KBM-7 (cell line): ENCODE measurements around the gene CASP7.

Experiments used
- DNase-seq: peaks from one replicate; pipeline ENCODE4 v3.0.0-alpha.2; 2015
- in situ Hi-C: fragments of 300-500 bp; cut with MboI; formaldehyde crosslinking; loops from 2 replicates; pipeline ENCODE4 v1.14.3; 2020; ENCODE audit warnings: low sequenced_read_pairs, low pct_unique_long_range_greater_than_20kb, mixed read lengths

The CASP7 gene

GRCh38 chr10:113663908-113664307 lies 15.8 kb upstream of the CASP7 start, which contains the start of gene NRAP:
TSS of gene NRAP (minus strand) at chr10:113664041. CDS start at chr10:113663882, 159 bp downstream.
- DNase-seq = no peak
- in situ Hi-C loops = no loop called here

DNA sequence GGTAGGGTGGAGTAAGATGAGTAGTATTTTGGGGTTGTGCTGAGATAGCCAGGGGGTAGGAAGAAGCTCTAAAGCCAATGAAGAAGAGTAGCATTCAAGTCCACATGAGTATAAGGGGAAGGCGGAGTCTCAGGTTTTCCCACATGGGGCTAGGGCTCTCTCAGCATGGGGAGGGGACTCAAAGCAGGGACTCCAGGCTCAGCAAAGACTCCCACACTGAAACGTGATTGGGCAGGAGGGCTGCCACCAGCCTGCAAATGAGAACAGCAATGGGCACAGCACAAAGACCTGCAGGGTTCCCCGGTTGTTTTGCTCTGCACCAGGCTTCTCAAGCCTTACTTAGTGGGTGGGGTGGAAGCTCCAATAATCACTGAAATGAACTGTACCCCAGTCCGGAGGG lies 14.4 kb upstream of the CASP7 start:
- in situ Hi-C loops = no loop called here
- no peak for DNase-seq

DNA sequence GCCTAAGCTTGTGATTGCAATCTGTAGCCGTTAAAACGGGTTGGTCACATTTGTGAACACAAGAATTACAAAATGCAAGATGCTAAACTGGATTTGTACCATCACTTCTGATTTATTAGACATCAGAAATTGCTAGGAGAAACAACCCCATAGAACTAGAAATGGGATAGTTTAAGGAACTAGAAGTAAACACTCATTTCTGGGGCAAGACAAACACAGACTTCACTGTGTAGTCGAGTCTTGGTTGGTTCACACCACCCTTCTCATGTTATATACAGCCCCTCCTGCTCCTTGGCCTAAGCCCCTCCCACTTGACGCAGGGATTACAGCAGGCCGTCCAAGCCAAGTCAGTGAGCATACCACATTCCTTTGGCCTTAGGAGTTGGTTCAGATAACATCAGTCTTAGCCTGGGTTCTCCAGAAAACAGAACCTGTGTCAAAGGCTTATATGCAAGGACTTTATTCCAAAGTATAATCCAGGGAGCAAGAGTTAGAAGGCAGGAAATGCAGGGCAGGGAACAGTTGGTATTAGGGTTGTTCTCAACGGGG lies 13.8 kb upstream of the CASP7 start:
- DNase-seq = no peak
- in situ Hi-C loops = no loop called here

DNA sequence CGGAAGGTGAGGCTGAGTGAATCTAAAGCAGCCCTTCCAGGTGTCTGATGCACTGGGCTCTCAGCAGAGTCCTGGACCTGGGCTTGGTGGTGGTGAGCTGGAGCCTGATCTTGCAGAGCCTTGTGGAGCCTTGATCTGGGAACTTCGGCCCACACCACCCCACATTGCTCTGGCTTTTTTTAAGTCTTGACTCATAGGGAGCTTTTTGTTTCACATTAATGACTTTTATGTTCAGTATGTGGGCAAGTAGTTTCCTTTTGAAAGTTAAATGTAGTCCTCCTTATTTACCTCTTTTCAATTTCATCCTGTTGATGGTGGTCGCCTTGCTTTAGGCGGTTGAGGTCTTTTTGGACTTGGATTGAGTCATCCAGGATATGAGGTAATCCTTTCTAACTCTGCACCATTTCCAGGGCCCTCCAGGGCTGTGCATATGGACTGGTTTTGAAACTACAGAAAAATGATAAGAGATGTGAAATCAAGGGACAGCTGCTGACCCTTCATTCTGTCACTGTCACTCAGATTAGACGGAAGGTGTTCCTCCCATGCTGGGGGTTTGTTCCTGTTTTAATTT lies 12.9 kb upstream of the CASP7 start:
- in situ Hi-C loops = no loop called here
- DNase-seq = no peak

- DNase-seq = peak; percentile 75
- in situ Hi-C loops = no loop called here
Measured at GRCh38 chr10:113680190-113681111, 739 bp downstream of the CASP7 start.

DNA sequence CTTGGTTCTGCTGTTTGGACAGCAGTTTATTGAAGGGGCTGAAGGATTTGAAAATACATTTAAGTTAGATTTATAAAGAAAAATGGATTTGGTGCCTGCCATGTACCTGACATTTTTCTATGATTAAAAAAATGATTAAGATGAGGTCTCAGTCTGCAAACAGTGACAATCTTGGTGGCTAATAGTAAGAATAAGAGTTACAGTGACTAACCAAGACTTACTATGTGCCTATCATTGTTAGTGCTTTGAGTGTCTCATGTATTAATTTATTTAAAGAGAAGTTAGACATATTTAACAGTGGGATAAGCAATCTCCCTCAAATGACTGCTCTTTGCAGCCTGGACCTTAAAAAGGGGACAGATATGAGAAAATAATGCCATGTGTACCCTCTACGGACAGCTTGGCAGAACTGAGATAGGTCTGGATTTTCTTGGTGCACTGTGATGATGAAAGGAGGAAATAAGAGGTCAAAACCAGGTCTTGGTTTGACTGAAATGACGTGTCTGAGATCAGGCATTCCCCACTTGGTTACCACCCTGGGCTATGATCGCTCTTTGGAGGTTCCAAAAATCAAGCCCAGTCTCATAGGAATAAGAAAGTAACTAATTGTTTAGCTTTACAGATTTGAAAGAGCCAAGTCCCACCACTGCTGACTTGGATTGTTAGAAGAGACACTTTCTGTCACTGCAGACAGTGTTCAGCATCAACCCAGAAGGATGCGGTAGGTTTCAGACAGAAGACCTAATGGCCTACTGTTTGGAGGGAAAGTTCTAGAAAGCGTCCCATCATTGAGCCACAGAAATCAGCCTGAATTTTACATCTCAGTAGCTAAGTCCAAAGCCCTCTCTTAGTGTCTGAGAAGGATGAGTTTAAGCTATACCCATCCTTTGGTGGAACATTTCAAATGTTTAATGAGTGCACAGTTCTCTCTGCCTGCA lies 2.1 kb downstream of the CASP7 start:
- no peak for DNase-seq
- in situ Hi-C loops = no loop called here

- in situ Hi-C loops = no loop called here
- no peak for DNase-seq
Measured at GRCh38 chr10:113683300-113683699, 3.6 kb downstream of the CASP7 start.

GRCh38 chr10:113686028-113686427 lies 6.3 kb downstream of the CASP7 start:
- DNase-seq = no peak
- in situ Hi-C loops = no loop called here

DNA sequence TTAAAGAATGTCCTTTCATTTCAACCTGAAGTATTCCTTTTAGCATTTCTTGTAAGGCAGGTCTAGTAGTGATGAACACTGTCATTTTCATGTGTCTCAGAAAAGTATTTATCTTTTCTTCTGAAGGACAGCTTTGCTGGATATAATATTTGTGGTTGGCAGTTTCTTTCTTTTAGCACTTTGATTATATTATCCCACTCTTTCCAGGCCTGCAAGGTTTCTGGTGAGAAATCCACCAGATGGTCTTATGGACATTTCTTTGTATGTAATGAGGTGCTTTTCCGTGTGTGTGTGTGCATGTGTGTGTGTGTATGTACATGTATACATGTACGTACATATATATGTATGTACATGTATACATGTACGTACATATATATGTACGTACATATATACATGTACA lies 7.3 kb downstream of the CASP7 start:
- in situ Hi-C loops = no loop called here
- no peak for DNase-seq

DNA sequence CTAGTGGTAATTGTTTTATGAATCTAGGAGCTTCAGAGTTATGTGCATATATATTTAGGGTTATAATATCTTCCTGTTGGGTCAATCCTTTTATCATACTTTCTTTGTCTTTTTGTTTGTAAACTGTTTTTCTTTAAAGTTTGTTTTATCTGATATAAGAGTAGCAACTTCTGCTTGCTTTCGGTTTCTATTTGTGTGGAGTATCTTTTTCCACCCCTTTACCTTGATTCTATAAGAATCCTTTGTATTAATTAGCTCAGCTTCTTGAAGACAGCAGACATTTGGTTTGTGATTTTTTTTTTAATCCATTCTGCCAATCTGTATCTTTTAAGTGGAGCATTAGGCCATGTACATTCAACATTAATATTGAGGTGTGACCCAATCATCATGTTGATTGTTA lies 9.3 kb downstream of the CASP7 start:
- DNase-seq = no peak
- in situ Hi-C loops = no loop called here

DNA sequence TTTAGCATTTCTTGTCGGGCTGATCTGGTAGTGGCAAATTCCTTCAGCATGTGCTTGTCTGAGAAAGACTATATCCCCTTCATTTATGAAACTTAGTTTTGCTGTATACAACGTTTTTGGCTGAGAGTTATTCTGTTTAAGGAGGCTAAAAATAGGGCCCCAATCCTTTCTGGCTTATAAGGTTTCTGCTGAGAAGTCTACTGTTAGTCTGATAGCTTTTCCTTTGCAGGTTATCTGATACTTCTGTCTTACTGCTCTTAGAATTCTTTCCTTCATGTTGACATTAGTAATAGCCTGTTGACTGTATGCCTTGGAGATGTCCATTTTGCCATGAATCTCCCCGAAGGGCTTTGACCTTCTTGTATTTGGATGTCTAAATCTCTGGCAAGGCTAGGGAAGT lies 9.9 kb downstream of the CASP7 start:
- in situ Hi-C loops = no loop called here
- DNase-seq = no peak

DNA sequence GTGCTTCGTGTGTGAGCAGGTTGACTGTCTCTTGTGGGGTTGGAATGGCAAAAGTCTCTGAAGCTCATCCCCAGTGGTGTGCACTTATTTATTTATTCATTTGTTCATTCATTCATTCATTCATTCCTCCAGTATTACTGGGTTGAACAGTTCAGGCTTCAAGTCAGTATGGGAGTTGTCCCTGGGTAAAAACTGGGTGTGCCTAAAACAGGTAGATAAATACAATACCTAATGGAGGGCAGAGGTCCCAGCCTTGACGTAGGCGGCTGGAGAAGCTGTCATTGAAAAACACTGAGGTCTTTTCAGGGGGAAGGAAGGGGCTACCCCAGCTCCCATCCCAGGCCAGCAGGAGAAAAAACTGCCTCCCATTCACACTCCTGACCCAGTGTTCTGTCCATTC lies 11.0 kb downstream of the CASP7 start:
- in situ Hi-C loops = no loop called here
- DNase-seq = no peak

GRCh38 chr10:113691381-113691780 lies 11.7 kb downstream of the CASP7 start:
- DNase-seq = no peak
- in situ Hi-C loops = no loop called here

DNA sequence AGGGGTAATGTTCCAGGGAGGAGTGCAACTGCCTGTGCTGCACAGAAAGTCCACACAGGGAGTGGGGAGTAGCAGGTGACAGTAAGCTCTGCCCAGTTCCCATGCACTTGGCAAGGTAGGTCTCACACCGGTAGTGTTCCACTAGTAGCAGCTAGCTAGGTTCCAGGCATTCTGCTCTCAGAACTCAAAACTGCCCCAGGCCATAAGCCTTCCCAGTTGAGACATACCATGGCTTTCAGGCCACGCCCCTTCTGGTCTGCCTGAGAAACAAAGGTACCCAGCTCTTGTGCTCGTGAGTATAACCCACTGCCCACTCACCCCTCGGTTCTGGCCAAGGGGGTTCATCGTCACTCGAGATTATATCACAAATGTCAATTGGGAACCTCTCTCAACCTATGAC lies 12.6 kb downstream of the CASP7 start:
- DNase-seq = no peak
- in situ Hi-C loops = no loop called here

GRCh38 chr10:113693348-113693747 lies 13.6 kb downstream of the CASP7 start:
- no peak for DNase-seq
- in situ Hi-C loops = no loop called here

DNA sequence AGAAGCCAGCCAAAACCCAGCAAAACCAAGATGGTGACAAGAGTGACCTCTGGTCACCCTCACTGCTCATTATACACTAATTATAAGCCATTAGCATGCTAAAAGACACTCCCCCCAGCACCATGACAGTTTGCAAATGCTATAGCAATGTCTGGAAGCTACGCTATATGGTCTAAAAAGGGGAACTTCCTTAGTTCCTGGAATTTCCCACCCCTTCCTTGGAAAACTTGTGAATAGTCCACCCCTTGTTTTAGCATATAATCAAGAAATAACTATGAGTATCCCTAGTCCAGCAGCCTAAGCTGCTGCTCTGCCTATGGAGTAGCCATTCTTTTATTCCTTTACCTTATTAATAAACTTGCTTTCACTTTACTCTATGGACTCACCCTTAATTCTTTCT lies 16.0 kb downstream of the CASP7 start:
- in situ Hi-C loops = no loop called here
- DNase-seq = no peak

DNA sequence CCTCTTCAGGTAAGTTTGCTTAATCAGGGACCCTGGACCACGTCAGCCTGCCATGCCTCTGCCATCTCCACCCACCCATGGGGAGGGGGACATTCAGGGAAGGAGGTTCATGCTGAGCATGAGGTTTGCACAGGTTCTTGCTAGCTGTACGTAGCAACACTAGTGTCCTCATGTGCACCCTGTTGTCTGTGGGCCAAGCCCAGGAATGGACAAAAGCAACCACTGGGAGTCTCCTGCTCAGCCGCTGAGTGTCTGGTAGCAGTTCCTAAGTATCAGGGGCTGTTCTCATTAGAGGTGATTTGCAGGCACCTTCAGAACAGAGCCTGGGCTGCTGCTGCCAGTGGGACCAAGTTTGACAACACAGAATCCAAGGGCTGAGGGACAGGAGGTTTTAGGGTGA lies 17.9 kb downstream of the CASP7 start:
- DNase-seq = no peak
- in situ Hi-C loops = no loop called here

DNA sequence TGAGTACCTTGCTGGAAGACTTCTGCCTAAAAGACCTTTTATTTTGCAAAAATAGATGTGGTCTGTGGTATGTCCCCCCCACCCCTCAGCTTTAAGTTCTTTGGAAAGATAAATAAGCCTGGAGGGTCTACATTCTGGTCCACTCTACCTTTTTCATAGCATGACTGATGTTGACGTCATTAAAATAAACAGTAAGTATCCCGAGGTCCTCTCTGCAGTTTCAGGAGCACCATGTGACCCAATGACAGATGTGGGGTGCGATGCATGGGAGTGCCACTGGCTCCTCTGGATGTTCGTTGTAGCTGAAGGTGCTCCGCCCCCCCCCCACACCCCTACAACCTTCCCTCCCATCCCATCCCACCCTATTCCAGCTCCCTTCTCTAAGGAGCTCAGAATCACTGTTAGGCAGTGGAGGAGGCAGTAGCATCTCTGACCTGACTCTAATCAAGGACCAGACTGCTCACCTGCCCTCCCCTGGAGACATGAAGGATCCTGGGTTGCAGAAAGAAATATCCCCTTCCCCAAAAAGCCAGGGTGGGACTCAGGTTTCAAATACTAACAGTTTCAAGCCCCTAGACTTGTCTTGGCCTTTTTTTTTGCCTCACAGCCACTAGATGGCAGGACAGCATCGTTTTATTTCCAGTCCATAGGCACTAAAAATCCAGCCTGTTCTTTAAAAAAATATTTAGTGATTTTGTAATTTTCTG lies 25.1 kb downstream of the CASP7 start:
- DNase-seq = peak; percentile 38
- in situ Hi-C loops = loop anchor here (25.0 kb wide), 1 partner anchor 408 kb away; no protein-coding TSS in a partner anchor

- DNase-seq = no peak
- in situ Hi-C loops = loop anchor here (25.0 kb wide), 1 partner anchor 407 kb away; no protein-coding TSS in a partner anchor
Measured at GRCh38 chr10:113705344-113705652, 25.6 kb downstream of the CASP7 start.
